Stimulated activated CD8-positive, alpha-beta memory T cell treated with anti-CD3 and anti-CD28 coated beads, Interleukin-12 subunit alpha, Interleukin-12 subunit beta, amount 100 ng/mL, for 1 hour (primary cell): ENCODE data around the gene CAMK2D.

ENCODE experiments used
- DNase-seq: peaks from one replicate; pipeline ENCODE4 v3.0.0-alpha.2; 2020; ENCODE audit warnings: low read depth

Gene CAMK2D

DNA sequence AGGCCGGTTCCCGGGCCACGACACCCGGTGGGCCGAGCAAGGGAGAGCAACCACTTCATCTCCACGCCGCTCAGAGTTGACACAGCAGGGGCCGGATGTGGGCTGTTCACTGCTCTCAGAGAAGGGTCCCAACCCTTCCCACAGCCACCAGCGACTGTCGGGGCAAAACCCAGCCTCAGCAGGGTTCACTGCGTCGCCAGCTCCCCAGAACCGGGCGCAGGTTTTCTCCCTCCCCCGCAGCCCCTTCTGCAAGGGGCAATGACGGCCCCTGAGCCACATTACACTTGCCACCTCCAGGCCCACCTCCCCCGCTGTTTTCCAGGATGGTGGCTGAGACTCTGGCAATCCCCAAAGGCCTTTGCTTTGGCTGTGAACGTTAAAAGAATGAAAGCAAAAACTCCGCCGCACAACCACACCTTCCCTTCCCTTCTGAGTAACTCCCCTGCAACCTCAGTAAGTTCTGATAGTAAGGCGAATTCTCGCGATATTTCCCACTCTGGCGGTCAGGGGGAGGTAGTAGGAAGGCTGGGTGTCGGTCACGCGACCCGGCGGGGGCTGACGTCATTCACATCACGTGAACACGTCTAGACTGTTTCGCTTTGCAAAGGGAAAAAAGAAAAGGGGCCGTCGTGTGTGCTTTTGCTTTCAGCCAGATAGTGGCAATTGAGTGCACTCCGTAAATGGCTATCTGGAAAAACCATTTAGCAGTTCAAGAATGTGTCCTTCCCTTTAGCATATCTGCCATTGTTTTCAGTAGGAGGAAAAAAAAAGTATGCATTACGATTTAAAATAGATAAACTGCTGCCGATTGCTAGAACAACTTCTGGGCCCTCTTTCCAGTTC, 869 bp upstream of the CAMK2D start:
- peak; percentile 100 for DNase-seq

DNA sequence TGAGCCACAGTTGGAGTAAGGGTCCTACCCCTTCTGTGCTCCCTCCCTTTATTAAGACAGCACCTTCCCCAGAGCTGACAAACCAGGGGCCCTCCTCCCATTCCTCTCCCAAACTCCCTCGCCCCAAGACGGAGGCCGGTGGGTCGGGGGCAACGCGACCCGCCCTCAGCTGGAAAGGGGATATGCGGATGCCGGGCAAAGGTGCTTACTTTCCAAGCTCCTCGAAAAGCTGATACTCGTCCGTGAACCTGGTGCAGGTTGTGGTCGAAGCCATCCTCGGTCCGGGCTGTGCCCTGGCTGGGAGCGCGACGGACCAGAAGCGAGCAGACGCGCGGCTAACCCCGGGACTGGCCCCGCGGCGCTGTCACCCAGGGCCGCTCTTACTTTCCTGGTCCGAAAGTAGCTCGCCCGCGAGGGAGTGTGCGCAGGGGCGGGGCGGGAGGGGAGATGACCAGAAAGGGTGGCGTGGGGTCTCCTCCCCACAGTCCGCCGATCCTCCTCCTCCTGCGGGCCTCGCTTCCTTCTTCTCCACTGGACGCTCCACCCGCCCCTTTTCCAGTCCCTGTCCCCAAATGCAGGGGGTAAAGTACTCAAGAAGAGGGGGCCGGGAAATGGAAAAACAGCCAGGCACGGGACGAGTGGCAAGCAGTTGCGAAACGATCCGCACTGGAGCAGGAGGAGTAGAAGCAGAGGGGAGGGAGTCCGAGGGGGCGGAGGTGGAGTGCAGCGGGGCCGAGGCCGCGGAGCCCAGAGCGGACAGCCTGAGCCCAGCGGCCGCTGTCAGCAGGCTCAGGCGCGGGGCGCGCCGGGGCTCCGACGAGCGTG, 531 bp downstream of the CAMK2D start:
- DNase-seq, result peak; percentile 24

GRCh38 chr4:113760094-113760794, 1.3 kb downstream of the CAMK2D start:
- DNase-seq, result no peak

GRCh38 chr4:113759696-113760093, 1.8 kb downstream of the CAMK2D start:
- no peak for DNase-seq

- no peak for DNase-seq
Measured at GRCh38 chr4:113758372-113758771, 3.2 kb downstream of the CAMK2D start.

DNA sequence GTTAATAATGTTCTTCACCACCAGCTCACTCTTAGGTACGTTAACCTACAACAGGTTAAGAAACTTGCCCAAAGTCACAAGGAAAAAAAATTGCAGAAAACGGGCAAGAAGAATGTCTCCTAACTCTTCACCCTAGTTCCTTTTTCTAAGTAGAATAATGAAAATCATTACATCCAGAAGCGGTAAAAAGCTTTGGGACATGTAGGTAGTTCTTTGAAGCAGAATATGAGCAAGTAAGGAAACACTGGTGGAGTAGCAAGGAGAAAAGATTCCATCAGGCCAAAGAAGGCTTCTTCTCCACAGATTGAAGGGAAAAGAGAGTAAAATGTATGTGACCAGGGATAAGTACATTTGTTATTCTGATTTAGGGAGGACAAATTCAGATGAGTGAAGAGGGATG, 4.1 kb downstream of the CAMK2D start:
- no peak for DNase-seq

- DNase-seq, result no peak
Measured at GRCh38 chr4:113756005-113756410, 5.5 kb downstream of the CAMK2D start.

GRCh38 chr4:113750734-113751133, 10.8 kb downstream of the CAMK2D start:
- DNase-seq, result no peak

DNA sequence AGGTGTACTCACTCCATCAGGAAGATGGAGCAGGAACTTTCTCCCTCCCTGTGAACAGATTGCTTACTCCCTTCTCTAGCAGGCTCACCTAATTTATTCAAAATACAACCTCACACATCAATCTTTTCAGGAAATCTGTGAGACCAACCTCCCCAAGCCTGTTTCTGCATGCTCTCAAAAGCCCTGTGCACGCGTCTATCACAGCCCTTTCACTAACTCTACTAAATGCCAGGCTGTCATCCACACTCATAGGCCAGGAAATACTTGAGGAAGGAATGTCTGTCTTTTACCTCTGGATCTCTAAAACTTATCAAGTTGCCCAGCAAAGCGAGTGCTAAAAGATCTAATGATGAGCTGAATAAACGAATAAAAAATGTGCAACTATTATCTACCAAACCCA, 11.2 kb downstream of the CAMK2D start:
- no peak for DNase-seq

DNA sequence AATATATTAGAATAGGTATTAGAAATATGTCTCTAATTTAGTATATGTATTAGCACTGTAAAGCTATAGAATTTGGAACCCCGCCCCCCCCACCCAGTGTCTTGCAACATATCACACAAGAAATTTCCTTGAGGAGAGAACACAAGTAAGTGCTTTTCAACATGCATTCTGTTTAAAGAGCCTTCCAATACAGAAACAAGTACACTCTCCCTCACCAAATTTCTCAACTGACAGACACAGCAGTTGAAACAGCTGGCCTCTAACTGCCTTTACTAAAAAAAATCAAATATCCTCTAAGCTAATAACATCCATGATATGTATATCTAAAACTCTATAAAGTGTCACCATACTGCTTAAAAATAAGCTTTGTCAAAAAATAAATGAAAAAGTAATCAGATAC, 12.4 kb downstream of the CAMK2D start:
- no peak for DNase-seq

DNA sequence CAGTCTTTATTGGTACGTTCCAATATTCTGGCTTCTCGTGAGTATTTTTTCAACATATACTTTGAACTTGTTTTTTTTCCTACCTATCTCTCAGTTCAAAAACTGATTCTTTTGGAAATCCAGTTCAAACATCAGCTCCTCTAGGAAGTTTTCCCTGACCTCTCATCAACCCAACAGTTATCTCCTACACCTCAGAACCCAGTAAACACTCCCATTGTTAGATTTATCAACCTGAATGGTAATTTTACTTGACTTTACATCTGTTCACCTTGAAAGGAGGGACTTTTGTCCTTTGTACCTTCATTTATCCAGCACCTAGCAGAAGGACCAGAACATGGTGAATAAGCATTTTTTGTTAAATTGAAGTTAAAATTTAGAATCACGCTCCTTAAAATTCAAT, 13.6 kb downstream of the CAMK2D start:
- no peak for DNase-seq

DNA sequence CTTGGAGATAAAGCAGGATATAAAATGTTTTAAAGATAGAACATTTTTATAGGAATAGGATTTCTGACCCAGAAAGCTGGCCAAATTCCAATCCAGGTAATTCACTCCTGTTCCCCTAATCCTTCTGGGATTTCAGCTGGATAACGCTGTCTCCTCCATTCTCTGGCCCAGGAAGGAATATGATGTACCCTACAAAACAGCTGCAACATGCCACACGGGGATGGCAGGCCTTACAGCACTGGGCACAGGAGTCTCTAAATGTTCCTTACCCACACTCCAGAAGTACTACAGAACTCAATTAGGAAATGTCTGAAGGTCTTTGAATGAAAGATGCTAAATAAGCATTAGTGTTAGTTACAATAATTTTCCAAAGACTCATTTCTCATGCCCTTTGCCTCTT, 15.8 kb downstream of the CAMK2D start:
- no peak for DNase-seq

- no peak for DNase-seq
Measured at GRCh38 chr4:113744667-113745240, 16.8 kb downstream of the CAMK2D start.

DNA sequence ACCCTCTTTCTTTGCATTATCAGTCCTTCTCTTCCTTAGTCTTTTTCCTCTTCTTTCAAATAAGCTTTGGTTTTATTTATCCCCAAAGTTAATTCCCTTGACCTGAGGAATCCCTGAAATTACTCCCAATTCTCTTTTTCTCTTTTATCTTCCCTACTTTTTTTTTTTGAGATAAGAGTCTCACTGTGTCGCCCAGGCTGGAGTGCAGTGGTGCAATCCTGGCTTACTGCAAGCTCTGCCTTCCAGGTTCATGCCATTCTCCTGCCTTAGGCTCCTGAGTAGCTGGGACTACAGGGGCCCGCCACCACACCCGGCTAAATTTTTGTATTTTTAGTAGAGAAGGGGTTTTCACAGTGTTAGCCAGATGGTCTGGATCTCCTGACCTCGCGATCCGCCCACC, 17.8 kb downstream of the CAMK2D start:
- no peak for DNase-seq

- DNase-seq, result no peak
Measured at GRCh38 chr4:113742643-113743042, 18.9 kb downstream of the CAMK2D start.

DNA sequence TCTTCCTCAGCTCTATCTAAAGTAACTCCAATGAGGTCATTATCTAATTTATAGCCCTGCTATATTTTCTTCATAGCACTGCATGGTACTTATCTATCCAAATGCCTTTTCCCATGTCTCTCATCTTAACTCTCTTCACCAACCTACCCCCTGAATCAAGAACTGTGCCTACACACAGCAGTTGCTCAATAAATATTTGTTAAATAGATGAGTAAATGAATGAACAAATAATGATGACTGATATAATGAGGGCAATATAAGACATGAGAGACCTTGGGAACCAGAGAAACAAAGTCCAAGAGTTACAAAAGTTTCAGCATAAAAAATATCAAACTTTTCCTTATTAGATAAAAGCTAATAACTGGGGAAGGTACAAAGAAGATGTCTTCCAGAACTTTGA, 19.6 kb downstream of the CAMK2D start:
- no peak for DNase-seq

DNA sequence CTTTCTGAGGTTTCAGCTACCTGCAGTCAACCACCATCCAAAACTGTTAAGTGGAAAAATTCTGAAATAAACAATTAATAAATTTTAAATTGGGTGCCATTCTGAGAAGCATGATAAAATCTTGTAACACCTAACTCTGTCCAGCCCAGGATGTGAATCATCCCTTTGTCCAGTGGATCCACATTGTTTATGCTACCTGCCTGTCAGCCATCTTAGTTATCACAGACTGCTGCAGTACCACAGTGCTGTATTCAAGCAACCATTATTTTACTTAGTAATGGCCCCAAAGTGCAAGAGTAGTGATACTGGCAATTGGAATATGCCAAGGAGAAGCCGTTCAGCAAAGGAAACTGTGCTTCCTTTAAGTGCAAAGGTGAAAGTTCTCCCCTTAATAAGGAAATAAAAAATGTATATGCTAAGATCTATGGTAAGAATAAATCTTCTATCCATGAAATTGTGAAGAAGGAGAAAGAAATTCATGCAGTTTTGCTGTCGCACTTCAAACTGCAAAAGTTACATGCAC, 20.6 kb downstream of the CAMK2D start:
- no peak for DNase-seq

- no peak for DNase-seq
Measured at GRCh38 chr4:113739197-113739596, 22.3 kb downstream of the CAMK2D start.

- DNase-seq, result no peak
Measured at GRCh38 chr4:113738251-113738650, 23.3 kb downstream of the CAMK2D start.

GRCh38 chr4:113733685-113734084, 27.9 kb downstream of the CAMK2D start:
- no peak for DNase-seq

GRCh38 chr4:113732967-113733527, 28.5 kb downstream of the CAMK2D start:
- DNase-seq, result no peak
